Hematopoietic multipotent progenitor cell treated with erythropoietin and hydrocortisone succinate and interleukin-3 and kit ligand, for 17 days (in vitro differentiated cells): Measurements from ENCODE around the gene CCL24.
"Not testable (repeated sequence)": the region's sequence is repeated elsewhere in the genome, so short reads cannot be mapped to it uniquely, and the experiment has no call there.

ENCODE experiments used
- DNase-seq: peaks from one replicate; pipeline ENCODE4 v3.0.0-alpha.2; 2015; ENCODE audit warnings: low spot score

CCL24 gene

DNA sequence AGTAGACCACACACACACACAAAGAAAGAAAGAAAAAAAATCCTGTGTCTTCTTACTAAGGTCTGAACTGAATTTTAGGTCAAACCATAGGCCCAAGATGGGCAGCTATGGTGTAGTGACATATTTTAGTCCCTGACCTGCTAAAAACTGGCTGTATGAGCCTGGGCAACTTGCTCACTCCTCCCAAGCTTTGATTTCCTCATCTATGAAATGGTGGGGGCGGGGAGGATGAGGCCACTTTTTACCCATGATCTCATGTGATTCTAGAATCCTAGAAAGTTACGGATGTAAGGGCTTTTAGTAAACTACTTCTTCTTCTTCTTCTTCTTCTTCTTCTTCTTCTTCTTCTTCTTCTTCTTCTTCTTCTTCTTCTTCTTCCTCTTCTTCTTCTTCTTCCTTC lies 6.1 kb upstream of the CCL24 start:
- no peak for DNase-seq

DNA sequence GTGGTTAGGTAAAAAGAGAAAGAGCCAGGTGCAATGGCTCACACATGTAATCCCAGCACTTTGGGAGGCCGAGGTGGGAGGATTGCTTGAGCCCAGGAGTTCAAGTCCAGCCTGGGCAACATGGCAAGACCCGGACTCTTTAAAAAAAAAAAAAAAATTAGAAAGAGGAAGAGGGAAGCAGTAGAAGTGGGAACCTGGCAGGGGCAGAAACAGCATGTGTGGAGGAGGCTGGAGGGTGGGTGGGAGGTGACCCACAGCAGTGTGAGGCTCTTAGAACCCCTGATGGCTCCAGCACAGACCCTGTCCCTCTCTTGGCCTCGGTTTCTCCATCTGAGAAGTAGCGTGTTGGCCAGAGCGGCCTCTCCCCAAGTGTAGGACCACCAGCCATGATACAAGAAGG lies 4.9 kb upstream of the CCL24 start:
- DNase-seq = no peak

DNA sequence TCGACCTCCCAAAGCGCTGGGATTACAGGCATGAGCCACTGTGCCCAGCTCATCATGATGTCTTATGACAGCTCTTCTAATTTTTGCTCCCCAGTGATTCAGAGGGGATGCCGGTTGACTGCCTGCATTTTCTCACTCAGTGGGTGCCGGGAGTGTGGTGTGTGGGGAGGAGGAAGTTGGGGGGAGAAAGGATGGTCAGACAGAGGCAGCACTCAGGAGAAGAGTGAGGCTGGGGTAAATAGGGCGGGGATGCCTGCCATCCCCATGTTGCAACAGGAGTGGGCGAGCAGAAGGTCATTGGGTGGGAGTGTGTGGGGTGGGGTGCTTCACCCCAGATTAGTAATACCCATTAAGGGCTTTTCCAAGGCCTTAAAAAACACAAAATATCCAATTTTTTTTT lies 3.5 kb upstream of the CCL24 start:
- DNase-seq = no peak

DNA sequence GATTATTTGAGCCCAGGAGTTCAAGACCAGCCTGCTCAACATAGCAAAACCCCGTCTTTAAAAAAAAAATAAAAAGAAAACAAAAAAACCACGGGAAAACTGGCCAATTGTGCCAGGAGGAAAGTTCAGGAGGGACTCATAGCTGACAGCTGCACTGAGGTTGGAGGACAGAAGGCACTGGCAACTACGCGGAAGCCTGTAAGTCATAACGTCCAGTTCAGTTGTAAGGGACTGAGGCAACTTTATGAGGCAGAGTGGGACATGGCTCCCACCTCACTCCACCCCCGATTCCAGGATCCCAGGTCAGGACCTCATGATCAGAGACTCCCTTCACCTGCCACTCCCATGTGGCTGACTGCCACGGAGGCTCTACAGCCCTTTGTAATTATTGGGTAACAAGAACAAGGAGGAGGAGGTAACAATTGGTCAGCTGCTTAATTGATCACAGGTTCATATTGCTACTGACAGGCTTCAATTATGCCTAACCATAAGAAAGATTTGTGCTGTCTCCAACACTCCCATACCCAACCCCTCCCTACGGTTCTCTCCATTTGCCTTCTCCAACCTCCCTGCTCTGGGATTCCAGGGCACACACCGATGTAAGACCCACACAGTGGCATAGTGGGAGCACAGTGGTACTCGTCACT lies 1.9 kb upstream of the CCL24 start:
- DNase-seq = no peak

DNA sequence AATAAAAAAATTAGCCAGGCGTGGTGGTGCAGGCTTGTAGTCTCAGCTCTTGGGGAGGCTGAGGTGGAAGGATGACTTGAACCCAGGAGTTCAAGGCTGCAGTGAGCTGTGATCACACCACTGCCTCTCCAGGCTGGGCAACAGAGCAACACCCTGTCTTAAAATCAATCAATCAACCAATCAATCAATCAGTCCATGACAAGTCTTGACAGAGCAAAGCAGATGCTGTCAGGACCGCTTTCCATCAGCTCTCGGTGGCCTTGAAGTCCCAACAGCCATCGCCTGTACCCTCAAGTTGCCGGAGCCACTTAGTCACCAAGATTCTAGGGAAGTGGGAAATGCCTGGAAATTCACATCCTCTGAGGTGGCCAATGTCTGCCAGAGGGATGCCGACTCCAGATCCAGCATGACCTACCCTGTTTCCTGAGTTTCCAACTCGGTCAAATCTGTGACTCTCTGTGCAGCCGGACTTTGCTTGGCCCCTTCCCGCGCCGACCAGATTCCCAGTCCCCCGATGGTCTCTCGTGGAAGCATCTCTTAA lies 871 bp upstream of the CCL24 start:
- no peak for DNase-seq

DNA sequence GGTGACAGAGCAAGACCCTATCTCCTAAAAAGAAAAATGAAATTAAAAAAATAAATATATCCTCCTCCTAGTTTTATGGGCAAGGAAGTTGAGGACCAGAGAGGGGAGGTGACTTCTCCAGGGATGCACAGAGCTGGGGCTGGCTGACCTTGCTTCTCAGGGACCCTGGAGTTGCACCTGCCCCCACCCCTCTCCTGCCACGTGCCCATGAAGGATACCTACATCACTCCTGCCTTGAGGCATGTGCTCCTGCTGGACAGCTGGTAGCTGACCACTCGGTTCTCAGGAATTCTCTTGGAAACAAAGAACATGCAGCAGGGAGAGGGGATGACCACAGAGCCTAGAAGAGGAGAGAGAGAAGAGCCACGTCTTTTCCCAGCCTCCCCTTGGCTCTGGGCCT lies 522 bp downstream of the CCL24 start:
- DNase-seq = no peak

DNA sequence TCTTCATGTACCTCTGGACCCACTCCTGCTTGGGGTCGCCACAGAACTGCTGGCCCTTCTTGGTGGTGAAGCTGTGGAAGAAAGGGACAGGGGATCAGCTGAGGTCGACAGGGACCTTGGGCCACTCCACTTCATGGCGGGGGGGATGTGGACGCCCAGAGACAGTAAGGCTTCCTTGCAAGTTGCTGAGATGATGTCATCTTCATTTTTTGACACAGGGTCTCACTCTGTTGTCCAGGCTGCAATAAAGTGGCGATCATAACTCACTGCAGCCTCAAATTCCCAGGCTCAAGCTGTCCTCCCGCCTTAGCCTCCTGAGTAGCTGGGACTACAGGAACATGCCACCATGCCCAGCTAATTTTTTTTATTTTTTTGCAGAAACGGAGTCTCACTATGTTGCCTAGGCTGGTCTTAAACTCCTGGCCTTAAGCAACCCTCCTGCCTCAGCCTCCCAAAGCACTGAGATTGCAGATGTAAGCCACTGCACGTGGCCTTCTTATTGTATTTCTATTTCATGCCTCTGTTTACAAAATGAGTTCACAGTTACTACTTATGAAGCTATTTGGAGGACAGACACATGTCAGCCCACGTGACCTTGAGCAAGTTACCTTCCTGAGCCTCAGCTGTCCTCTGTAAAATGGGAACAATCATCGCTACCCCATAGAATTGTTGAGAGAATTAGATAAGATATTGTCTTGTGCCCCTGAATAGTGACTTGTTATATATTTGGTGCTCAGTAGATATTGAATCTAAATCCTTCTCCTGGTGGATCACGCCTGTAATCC lies 1.5 kb downstream of the CCL24 start:
- DNase-seq = no peak

DNA sequence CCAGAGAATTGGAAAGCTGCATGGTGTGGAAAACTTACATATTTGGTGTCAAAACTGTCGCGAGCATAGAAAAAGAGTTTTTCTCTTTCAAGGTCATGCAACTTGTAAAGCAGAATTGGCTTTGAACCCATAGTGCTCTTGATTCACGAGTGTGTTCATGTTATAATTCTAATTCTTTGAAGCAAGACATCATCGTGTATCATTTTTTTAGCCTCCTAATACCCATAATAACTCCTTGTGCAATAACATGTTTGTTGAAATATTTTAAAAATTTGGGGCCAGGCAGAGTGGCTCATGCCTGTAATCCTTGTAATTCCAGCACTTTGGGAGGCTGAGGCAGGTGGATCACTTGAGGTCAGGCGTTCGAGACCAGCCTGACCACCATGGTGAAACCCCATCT lies 4.2 kb downstream of the CCL24 start:
- DNase-seq = no peak

DNA sequence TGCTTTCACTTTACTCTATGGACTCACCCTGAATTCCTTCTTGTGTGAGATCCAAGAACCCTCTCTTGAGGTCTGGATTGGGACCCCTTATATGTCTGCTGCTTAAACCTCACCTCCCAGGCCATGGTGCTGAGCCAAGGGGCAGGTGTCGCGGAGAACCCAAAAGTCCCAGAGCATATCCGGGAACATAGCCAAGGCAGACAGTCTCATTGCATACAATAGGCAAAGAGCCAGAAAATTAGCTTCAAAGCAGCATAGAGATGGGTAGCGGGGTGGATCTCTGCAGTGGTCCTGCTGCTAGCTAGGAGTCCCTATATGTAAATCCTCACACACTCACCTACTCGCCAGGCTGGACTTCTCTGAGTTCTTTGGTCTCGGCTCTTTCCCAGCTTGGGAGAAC lies 5.5 kb downstream of the CCL24 start:
- no peak for DNase-seq

DNA sequence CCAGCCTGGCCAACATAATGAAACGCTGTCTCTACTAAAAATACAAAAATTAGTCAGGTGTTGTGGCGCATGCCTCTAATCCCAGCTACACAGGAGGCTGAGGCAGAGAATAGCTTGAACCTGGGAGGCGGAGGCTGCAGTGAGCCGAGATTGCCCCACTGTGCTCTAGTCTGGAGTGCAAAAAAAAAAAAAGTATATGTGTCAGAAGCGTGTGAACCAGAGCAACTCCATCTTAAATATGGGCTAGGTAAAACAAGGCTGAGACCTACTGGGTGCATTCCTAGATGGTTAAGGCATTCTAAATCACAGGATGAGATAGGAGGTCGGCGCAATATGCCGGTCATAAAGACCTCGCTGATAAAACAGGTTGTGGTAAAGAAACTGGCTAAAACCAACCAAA lies 6.2 kb downstream of the CCL24 start:
- no peak for DNase-seq

DNA sequence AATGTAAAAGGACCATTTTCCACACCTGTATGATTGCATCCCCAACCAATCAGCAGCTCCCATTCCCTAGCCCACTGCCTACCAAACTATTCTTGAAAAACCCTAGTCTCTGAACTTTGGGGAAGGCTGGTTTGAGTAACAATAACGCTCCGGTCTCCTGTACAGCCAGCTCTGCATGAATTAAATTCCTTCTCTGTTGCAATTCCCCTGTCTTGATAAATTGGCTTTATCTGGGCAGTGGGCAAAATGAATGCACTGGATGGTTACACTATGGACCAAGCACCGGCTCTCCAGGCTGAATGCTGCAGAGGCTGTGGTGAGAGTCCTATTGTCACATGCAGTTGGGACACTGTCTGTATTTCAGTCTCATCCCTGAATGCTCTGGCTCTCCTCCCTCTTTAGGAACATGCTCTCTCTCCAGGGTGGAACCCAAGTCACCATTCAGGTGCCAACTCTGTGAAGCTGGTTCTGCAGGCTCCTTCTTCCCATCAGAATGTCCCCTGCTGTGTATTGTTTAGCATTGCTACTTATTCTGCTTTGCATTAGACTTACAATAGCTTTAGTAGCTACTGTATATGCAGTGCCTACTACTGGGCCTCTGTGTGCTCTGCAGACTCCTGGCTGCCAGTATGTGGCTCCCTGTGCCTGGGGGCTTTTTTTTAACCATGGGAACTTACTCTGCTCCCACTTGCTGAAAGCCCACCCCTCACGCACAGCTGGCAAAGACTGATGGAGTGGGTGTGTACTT lies 6.9 kb downstream of the CCL24 start:
- DNase-seq = no peak

DNA sequence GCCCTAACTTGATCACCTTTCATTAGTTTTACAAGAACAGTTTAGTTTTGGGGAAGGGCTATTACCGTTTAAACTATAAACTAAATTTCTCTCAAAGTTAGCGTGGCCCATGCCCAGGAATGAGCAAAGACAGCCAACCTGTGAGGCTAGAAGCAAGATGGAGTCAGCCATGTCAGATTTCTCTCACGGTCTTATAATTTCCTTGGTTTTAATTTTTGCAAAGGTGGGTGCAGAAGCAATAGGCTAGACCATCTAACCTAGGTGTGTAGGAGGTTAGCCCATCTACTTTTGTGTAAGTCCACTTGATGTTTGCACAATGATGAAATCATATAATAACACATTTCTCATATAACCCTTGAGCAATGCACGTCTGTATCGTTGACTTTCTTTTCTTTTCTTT lies 8.9 kb downstream of the CCL24 start:
- no peak for DNase-seq

DNA sequence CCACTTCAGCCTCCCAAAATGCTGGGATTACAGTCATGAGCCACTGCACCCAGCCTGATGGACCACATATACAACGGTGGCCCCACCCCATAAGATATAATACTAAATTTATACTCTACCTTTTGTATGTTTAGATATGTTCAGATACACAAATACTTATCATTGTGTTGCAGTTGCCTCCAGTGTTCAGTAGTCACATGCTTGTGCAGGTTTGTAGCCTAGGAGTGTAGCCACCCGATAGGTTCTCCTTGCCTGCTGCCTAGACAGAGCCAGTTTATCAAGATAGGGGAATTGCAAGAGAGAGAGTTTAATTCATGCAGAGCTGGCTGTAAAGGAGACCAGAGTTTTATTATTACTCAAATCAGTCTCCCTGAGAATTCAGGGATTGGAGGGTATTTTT lies 9.6 kb downstream of the CCL24 start:
- DNase-seq = no peak

DNA sequence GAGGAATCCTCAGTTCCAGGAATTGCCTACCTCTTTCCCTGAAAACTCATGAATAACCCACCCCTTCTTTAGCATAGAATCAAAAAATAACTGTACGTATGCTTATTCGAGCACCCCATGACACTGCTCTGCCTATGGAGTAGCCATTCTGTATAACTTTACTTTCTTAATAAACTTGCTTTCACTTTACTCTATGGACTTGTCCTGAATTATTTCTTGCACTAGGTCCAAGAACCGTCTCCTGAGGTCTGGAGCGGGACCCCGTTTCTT lies 11.1 kb downstream of the CCL24 start:
- no peak for DNase-seq

DNA sequence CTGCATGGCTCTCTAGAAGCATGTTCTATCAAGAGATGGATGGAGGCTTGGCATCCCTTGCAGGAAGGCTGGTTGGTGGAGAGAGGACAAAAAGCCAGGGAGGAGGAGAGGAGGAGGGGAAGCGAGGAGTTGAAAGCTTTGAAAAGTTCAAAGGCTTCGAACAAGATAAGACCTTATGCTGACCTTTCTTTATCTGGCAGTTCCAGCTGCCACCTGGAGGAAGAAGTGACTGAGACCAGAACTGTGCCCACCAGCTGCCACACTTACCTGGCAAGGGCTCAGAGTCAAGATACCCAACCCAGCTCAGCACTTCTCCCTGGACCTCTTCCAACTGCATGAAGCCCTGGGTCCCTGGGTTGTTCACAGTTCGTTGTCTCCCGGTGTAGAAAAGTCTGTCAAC lies 14.8 kb downstream of the CCL24 start:
- no peak for DNase-seq

DNA sequence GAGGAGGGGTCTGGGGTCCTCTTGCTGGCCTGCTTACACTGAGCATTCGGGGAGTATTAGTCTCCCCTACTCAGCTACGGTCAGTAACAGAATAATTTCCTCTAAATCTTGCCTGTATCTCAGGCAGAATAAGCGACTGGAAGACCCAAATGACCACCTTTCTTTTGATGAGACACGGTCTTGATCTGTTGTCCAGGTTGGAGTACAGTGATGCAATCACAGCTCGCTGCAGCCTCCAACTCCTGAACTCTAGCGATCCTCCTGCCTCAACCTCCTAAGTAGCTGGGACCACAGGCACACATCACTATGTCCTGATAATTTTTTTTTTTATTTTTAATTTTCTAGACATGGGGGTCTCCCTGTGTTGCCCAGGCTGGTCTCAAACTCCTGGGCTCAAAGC lies 17.2 kb downstream of the CCL24 start:
- no peak for DNase-seq

DNA sequence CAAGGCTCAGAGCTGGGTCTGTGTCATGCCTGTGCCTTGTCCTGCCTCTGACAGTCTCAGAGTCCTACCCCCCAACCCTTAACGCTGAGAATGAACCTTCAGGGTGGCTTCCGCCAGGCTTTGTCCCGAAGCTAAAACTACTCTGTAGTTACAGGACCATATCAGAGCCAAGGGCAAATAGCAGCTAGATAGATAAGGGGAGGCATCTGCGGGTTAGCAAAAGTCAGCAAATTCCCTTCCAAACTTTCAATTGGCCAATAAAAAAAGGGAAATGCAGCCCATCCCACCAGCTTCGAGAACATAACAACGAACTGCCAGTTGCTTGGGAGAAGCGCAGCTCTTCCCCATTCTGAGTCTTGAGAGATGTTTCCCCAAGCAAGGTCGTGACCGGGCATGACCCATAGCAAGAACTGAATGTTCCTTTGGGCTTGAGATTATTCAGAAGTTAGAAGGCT lies 17.7 kb downstream of the CCL24 start:
- DNase-seq = no peak

DNA sequence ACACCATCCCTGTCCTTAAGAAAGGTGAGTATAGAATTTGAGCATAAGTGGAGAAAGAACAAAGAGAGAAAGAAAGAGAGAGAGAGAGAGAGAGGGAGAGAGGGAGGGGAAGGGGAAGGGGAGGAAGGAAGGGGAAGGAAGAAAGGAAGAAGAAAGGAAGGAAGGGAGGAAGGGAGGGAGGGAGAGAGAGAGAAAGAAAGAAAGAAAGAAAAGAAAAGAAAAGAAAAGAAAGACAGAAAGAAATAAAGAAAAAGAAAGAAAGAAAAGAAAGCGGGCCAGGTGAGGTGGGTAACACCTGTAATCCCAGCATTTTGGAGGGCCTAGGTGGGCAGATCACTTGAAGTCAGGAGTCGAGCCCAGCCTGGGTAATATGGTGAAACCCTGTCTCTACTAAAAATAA lies 19.9 kb downstream of the CCL24 start:
- no peak for DNase-seq

DNA sequence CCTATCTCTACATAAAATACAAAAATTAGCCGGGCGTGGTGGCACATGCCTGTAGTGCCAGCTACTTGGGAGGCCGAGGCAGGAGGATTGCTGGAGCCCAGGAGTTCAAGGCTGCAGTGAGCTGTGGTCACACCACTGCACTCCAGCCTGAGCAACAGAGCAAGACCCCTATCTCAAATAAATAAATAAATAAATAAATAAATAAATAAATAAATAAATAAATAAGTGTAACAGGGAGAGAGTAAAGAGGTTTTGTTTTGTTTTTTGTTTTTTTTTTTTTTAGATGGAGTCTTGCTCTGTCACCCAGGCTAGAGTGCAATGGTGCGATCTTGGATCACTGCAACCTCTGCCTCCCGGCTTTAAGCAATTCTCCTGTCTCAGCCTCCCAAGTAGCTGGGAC lies 21.0 kb downstream of the CCL24 start:
- DNase-seq = not testable (repeated sequence)

DNA sequence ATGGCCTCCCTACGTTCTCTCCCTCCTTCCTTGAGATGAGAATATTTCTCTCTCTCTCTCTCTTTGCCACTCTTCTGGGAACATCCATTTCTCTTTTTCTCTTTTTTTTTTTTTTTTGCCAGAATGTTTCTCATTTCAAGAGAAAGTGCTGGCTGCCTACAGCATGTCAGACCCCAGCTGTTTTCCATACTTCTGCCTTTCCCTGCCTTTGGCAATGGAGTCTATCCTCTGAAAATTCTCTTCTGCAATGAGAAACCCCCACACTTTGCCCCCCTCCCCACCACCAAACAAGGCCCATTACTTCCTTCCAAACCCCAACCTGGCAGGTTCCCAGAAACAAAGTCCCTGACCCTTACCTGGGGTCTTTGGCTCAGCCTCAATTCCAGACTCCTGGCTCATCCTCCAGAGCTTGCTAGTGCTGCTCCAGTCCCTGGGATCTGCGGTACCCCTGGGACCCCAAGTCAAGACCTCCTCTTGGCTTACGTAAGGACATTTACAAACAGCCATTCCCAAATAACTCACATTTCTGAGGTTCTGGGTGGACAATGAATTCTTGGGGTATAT lies 24.2 kb downstream of the CCL24 start:
- no peak for DNase-seq

DNA sequence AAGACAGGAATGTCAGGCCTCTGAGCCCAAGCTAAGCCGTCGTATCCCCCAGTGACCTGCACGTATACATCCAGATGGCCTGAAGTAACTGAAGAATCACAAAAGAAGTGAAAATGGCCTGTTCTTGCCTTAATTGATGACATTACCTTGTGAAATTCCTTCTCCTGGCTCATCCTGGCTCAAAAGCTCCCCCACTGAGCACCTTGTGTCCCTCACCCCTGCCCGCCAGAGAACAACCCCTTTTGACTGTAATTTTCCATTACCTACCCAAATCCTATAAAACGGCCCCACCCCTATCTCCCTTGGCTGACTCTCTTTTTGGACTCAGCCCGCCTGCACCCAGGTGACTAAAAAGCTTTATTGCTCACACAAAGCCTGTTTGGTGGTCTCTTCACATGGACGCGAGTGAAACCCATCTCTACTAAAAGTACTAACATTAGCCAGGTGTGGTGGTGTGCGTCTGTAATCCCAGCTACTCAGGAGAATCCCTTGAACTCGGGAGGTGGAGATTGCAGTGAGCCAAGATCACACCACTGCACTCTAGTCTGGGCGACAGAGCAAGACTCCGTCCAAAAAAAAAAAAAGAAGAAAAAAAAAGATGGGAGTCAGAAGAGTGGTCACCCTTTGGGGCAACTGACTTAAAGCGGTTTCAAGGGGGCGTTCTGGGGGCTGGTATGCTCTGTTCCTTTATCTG lies 25.3 kb downstream of the CCL24 start:
- DNase-seq = not testable (repeated sequence)

DNA sequence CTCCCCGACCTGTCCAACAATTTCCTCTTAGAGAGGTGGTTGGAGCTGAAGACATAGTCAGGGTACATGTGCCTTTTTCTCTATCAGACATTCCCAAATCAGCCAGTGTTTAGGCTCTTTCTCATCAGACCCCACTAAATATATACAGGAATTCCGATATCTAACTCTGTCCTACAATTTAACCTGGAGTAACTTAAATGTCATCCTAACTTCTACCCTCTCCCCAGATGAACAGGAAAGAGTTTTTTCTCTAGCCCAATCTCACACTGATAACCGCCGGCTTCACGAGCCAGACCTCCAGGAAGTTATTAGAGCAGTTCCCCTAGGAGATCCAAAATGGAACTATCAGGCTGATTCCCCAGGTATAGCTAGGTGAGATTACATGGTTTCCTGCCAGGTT lies 30.5 kb downstream of the CCL24 start:
- not testable (repeated sequence) for DNase-seq
